ENCODE results near the gene KRT86.

The KRT86 gene

DNA sequence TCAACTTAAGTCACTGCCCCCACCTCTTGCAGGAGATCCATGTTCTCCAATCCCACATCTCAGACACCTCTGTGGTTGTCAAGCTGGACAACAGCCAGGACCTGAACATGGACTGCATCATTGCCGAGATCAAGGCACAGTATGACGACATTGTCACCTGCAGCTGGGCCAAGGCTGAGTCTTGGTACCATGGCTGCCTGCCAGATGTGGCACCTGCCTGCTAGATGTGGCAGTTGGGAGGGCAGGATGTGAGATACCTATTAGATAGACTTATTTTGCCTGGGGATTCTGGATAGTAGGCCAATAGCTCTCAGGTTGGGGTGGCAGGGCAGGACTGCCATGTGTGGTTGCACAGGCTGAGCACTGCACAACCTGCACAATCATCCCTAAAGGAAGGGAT is 7.9 kb upstream of the KRT86 start:
- TF ChIP-seq, protein P1, sequence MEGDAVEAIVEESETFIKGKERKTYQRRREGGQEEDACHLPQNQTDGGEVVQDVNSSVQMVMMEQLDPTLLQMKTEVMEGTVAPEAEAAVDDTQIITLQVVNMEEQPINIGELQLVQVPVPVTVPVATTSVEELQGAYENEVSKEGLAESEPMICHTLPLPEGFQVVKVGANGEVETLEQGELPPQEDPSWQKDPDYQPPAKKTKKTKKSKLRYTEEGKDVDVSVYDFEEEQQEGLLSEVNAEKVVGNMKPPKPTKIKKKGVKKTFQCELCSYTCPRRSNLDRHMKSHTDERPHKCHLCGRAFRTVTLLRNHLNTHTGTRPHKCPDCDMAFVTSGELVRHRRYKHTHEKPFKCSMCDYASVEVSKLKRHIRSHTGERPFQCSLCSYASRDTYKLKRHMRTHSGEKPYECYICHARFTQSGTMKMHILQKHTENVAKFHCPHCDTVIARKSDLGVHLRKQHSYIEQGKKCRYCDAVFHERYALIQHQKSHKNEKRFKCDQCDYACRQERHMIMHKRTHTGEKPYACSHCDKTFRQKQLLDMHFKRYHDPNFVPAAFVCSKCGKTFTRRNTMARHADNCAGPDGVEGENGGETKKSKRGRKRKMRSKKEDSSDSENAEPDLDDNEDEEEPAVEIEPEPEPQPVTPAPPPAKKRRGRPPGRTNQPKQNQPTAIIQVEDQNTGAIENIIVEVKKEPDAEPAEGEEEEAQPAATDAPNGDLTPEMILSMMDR (conservative IDR thresholded peaks at IDR 0.05; ENCODE audit: low read depth, low read length): no peak
- no peak overlapping the region for H3K4me3 ChIP-seq (ENCODE audit: low read depth, low read length)
- DNase-seq (ENCODE audit: low read depth): no peak

DNA sequence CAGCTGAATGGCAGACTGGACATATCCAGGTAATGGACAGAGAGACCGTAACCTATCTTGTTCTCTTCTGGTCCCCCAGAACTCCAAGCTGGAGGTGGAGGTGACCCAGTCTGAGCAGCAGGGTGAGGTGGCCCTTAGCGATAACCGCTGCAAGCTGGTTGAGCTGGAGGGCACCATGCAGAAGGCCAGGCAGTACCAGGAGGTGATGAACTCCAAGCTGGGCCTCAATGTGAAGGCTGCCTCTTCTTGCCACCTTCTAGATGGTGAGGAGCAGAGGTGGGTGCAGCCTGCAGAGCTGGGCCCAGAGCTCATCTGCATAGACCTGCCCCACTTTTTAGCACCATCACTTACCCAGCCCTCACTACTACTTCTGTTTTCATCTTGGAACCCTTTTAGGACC is 7.2 kb upstream of the KRT86 start:
- no peak for DNase-seq (ENCODE audit: low read depth)
- TF ChIP-seq, protein P1 (conservative IDR thresholded peaks at IDR 0.05; ENCODE audit: low read depth, low read length): no peak
- H3K4me3 ChIP-seq (ENCODE audit: low read depth, low read length): no peak overlapping the region

DNA sequence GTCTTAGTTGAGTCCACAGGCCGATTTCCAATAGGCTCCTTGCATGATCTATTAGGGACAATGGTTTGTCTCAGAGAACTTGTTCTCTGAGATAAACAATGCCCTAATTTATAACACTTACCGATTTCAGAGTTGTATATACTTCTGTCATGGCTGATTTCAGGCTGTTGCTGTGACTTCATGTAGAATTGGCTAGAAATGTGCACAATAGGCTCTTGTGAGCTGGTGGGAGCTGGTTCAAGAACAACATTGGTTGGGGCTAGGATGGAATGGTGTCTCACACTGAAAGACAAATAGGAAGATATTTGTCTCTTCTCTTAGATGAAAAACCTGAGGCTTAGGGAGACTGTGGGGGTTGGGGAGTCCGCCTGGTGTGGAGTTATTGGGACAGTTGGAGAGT is 6.7 kb upstream of the KRT86 start:
- no peak overlapping the region for H3K4me3 ChIP-seq (ENCODE audit: low read depth, low read length)
- DNase-seq (ENCODE audit: low read depth): no peak
- TF ChIP-seq, protein P1 (conservative IDR thresholded peaks at IDR 0.05; ENCODE audit: low read depth, low read length): no peak

DNA sequence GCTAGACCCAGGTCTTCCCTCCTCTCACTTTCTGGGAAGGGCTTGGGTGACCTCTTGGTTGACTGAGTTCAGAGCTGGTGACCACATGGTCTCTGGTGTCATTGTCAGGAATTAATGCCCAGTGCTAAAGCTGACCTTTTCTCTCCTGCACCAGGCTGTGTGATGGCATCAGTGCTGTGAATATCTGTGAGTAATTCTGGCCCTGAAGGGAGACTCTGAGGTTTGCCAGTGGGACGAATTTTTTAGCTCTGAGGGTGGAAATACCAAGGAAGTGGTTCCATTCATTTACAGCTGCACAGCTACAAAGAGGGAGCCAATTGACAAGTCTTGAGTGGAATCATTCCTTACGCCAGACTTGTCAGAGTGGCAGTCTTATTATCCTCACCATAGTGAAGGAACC is 6.2 kb upstream of the KRT86 start:
- no peak for DNase-seq (ENCODE audit: low read depth)
- TF ChIP-seq, protein P1 (conservative IDR thresholded peaks at IDR 0.05; ENCODE audit: low read depth, low read length): no peak
- no peak overlapping the region for H3K4me3 ChIP-seq (ENCODE audit: low read depth, low read length)

DNA sequence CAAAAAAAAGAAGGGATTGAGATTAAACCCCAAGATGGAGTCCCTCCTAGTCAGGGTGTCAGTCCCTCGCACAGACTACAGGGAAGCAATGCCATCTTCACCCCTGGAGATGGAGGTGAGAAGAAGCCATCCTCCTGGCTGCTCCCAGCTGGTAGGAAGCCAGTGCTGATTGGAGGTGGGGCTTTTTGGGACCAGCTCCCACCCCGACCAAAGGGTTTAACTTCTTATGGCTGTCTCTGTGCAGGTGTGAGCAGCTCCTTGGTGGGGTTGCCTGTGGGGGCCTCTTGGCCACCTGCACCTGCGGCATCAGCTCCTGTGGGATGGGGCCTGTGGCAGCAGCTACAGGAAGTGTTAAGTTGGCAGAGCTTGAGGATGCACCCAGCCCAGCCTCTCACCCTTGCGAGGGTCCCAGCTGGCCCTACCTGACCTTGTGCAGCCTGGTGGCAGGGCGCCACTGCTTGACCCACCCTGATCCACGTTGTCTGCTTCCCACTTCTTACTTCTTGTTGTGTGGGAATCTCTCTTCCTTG is 3.8 kb upstream of the KRT86 start:
- no peak for DNase-seq (ENCODE audit: low read depth)
- TF ChIP-seq, protein P1 (conservative IDR thresholded peaks at IDR 0.05; ENCODE audit: low read depth, low read length): no peak
- H3K4me3 ChIP-seq (ENCODE audit: low read depth, low read length): no peak overlapping the region

DNA sequence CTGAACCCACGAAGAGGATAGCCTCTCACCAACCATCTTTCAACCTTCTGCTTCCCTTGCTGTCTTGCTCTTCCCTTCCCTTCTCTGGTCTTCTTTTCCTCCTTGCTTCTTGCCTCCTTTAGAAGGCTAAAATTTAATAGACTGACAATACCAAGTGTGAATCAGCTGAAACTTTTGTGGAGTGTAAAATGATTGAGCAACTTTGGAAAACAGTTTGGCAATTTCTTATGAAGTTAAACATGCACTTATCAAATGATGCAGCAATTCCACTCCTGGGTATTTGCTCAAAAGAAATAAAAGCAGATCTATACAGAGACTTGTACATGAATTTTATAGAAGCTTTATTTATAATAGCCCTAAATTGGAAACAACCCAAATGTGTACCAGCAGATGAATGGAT is 3.3 kb upstream of the KRT86 start:
- TF ChIP-seq, protein P1 (conservative IDR thresholded peaks at IDR 0.05; ENCODE audit: low read depth, low read length): no peak
- peak; percentile 33 for DNase-seq (ENCODE audit: low read depth)

DNA sequence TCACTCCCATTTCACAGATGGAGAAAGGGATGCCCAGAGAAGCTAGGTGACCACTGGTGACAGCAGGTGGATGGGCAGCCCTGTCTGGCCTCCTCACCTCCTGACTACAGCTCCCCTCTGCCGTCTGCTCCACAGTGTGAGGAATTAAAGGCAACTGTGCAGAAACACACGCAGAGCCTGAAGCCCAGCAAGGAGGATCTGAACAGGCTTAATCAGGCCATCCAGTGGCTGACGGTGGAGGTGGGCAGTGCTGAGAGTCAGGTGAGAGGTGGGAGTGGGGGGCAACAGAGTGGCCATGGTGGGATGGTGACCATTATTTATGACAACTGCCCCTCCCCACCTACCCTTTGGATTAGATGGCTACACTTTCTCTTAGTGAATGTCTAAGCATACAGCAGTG is 1.2 kb downstream of the KRT86 start:
- DNase-seq (ENCODE audit: low read depth): no peak
- TF ChIP-seq, protein P1 (conservative IDR thresholded peaks at IDR 0.05; ENCODE audit: low read depth, low read length): no peak
- H3K4me3 ChIP-seq (ENCODE audit: low read depth, low read length): no peak overlapping the region

More for the DNA sequence above, 3.3 kb upstream of the KRT86 start:
- H3K4me3 ChIP-seq (ENCODE audit: low read depth, low read length): no peak overlapping the region

Measured in choroid plexus epithelial cell (primary cell).